ENCODE measurements around the gene CLDN6.

The CLDN6 gene

GRCh38 chr16:3008690-3009037 is 9.3 kb downstream of the CLDN6 start:
- Mint-ChIP-seq H3K27me3 (peaks cover 90% of the 10 kb centered on the region), H3K4me3 (no peak overlapping the region), H3K27ac (no peak overlapping the region), H3K4me1 (peaks cover 40% of the 10 kb centered on the region), H3K9me3 (no peaks in the 10 kb centered on the region), H3K36me3 (no peaks in the 10 kb centered on the region)
- no peak for DNase-seq
- CTCF ChIA-PET = interaction anchor here (17.3 kb wide), 1 partner anchor 18 kb away, joined by 300 read pairs; the partner anchor contains the start of genes CLDN6, HCFC1R1, THOC6 and TNFRSF12A

- no peaks in the 10 kb centered on the region for H3K36me3 Mint-ChIP-seq
- peak overlapping the region; percentile 60 for H3K27ac Mint-ChIP-seq
- peak overlapping the region; percentile 49 for H3K4me3 Mint-ChIP-seq
- H3K4me1 Mint-ChIP-seq = peaks cover 40% of the 10 kb centered on the region
- DNase-seq = peak; percentile 46
- peaks cover 86% of the 10 kb centered on the region for H3K27me3 Mint-ChIP-seq
- H3K9me3 Mint-ChIP-seq = no peaks in the 10 kb centered on the region
- CTCF ChIA-PET = interaction anchor here (1.4 to 17.3 kb wide), 4 partner anchors 19 to 155 kb away, joined by 3 to 300 read pairs (median 4); partner anchors contain the start of genes CLDN6, HCFC1R1, PKMYT1 and THOC6
Observed at GRCh38 chr16:3007957-3008689, 9.9 kb downstream of the CLDN6 start.

- Mint-ChIP-seq H3K4me3 (no peak overlapping the region), H3K9me3 (no peaks in the 10 kb centered on the region), H3K27me3 (peaks cover 82% of the 10 kb centered on the region), H3K27ac (peak overlapping the region; percentile 60), H3K36me3 (no peaks in the 10 kb centered on the region), H3K4me1 (peaks cover 40% of the 10 kb centered on the region)
- DNase-seq = no peak
- CTCF ChIA-PET = interaction anchor here (1.0 to 17.3 kb wide), 5 partner anchors 19 to 156 kb away, joined by 3 to 300 read pairs (median 3); partner anchors contain the start of genes CLDN6, HCFC1R1, PKMYT1 and THOC6
Observed at GRCh38 chr16:3007059-3007956, 10.7 kb downstream of the CLDN6 start.

GRCh38 chr16:3004781-3005284 is 13.2 kb downstream of the CLDN6 start:
- CTCF ChIA-PET = interaction anchor here (17.3 kb wide), 1 partner anchor 22 kb away, joined by 300 read pairs; the partner anchor contains the start of genes CLDN6, HCFC1R1, THOC6 and TNFRSF12A
- H3K4me3 Mint-ChIP-seq = peak overlapping the region; percentile 77
- no peaks in the 10 kb centered on the region for H3K36me3 Mint-ChIP-seq

GRCh38 chr16:3004319-3004718 is 13.7 kb downstream of the CLDN6 start:
- H3K27me3 Mint-ChIP-seq = peaks cover 71% of the 10 kb centered on the region
- DNase-seq = peak; percentile 46
- CTCF ChIA-PET = interaction anchor here (0.7 to 17.3 kb wide), 8 partner anchors 10 to 116 kb away, joined by 3 to 300 read pairs (median 4); partner anchors contain the start of genes CLDN6, HCFC1R1, PAQR4 and THOC6
- H3K4me3 Mint-ChIP-seq = no peak overlapping the region
- H3K27ac Mint-ChIP-seq = no peak overlapping the region
- no peaks in the 10 kb centered on the region for H3K9me3 Mint-ChIP-seq
- peaks cover 37% of the 10 kb centered on the region for H3K4me1 Mint-ChIP-seq
- H3K36me3 Mint-ChIP-seq = no peaks in the 10 kb centered on the region

More at GRCh38 chr16:3004781-3005284, 13.2 kb downstream of the CLDN6 start:
- peak; percentile 42 for DNase-seq
- H3K4me1 Mint-ChIP-seq = peaks cover 40% of the 10 kb centered on the region
- H3K27ac Mint-ChIP-seq = no peak overlapping the region
- no peaks in the 10 kb centered on the region for H3K9me3 Mint-ChIP-seq
- peaks cover 71% of the 10 kb centered on the region for H3K27me3 Mint-ChIP-seq

GRCh38 chr16:3003582-3004270 is 14.3 kb downstream of the CLDN6 start:
- Mint-ChIP-seq H3K36me3 (no peaks in the 10 kb centered on the region), H3K27ac (peak overlapping the region; percentile 72), H3K27me3 (peaks cover 71% of the 10 kb centered on the region), H3K4me1 (peaks cover 35% of the 10 kb centered on the region), H3K9me3 (no peaks in the 10 kb centered on the region), H3K4me3 (peak overlapping the region; percentile 73)
- DNase-seq = peak; percentile 99
- CTCF ChIA-PET = interaction anchor here (0.7 to 17.3 kb wide), 8 partner anchors 11 to 115 kb away, joined by 3 to 300 read pairs (median 4); partner anchors contain the start of genes CLDN6, HCFC1R1, PAQR4 and THOC6

- no peaks in the 10 kb centered on the region for H3K36me3 Mint-ChIP-seq
- H3K9me3 Mint-ChIP-seq = no peaks in the 10 kb centered on the region
- DNase-seq = no peak
- H3K27me3 Mint-ChIP-seq = peaks cover 71% of the 10 kb centered on the region
- H3K4me3 Mint-ChIP-seq = no peak overlapping the region
- no peak overlapping the region for H3K27ac Mint-ChIP-seq
- peaks cover 11% of the 10 kb centered on the region for H3K4me1 Mint-ChIP-seq
- CTCF ChIA-PET = interaction anchor here (0.6 to 17.3 kb wide), 3 partner anchors 26 to 45 kb away, joined by 3 to 300 read pairs (median 3); partner anchors contain the start of genes CLDN6, HCFC1R1, THOC6 and TNFRSF12A
Observed at GRCh38 chr16:3001316-3001715, 16.7 kb downstream of the CLDN6 start.

GRCh38 chr16:3000540-3000939 is 17.4 kb downstream of the CLDN6 start:
- Mint-ChIP-seq H3K4me3 (no peak overlapping the region), H3K4me1 (peaks cover 6% of the 10 kb centered on the region), H3K9me3 (no peaks in the 10 kb centered on the region), H3K36me3 (no peaks in the 10 kb centered on the region), H3K27ac (no peak overlapping the region), H3K27me3 (peaks cover 69% of the 10 kb centered on the region)
- CTCF ChIA-PET = interaction anchor here (0.6 to 17.3 kb wide), 2 partner anchors 26 to 36 kb away, joined by 3 to 300 read pairs; partner anchors contain the start of genes CLDN6, HCFC1R1, THOC6 and TNFRSF12A
- no peak for DNase-seq

GRCh38 chr16:2999929-3000328 is 18.1 kb downstream of the CLDN6 start:
- H3K36me3 Mint-ChIP-seq = no peaks in the 10 kb centered on the region
- H3K27ac Mint-ChIP-seq = no peak overlapping the region
- CTCF ChIA-PET = interaction anchor here (17.3 kb wide), 1 partner anchor 27 kb away, joined by 300 read pairs; the partner anchor contains the start of genes CLDN6, HCFC1R1, THOC6 and TNFRSF12A
- peaks cover 5% of the 10 kb centered on the region for H3K4me1 Mint-ChIP-seq
- no peaks in the 10 kb centered on the region for H3K9me3 Mint-ChIP-seq
- no peak for DNase-seq
- peaks cover 66% of the 10 kb centered on the region for H3K27me3 Mint-ChIP-seq
- no peak overlapping the region for H3K4me3 Mint-ChIP-seq

GRCh38 chr16:2996298-2996697 is 21.7 kb downstream of the CLDN6 start:
- Mint-ChIP-seq H3K27me3 (peaks cover 72% of the 10 kb centered on the region), H3K27ac (no peak overlapping the region), H3K9me3 (no peaks in the 10 kb centered on the region), H3K4me1 (no peaks in the 10 kb centered on the region), H3K4me3 (no peak overlapping the region), H3K36me3 (no peaks in the 10 kb centered on the region)
- no peak for DNase-seq
- CTCF ChIA-PET = interaction anchor here (17.3 kb wide), 1 partner anchor 31 kb away, joined by 300 read pairs; the partner anchor contains the start of genes CLDN6, HCFC1R1, THOC6 and TNFRSF12A

- H3K4me1 Mint-ChIP-seq = no peaks in the 10 kb centered on the region
- CTCF ChIA-PET = interaction anchor here (1.2 kb wide), 1 partner anchor 35 kb away, joined by 3 read pairs; no protein-coding TSS in a partner anchor
- no peaks in the 10 kb centered on the region for H3K9me3 Mint-ChIP-seq
- H3K4me3 Mint-ChIP-seq = no peak overlapping the region
- H3K36me3 Mint-ChIP-seq = no peaks in the 10 kb centered on the region
- DNase-seq = no peak
- H3K27me3 Mint-ChIP-seq = peaks cover 73% of the 10 kb centered on the region
- no peak overlapping the region for H3K27ac Mint-ChIP-seq
Observed at GRCh38 chr16:2992383-2993081, 25.5 kb downstream of the CLDN6 start.

GRCh38 chr16:2991566-2992261 is 26.3 kb downstream of the CLDN6 start:
- Mint-ChIP-seq H3K36me3 (no peaks in the 10 kb centered on the region), H3K9me3 (no peaks in the 10 kb centered on the region), H3K4me1 (no peaks in the 10 kb centered on the region), H3K27me3 (peaks cover 69% of the 10 kb centered on the region), H3K27ac (no peak overlapping the region), H3K4me3 (no peak overlapping the region)
- DNase-seq = no peak
- CTCF ChIA-PET = interaction anchor here (1.2 kb wide), 1 partner anchor 36 kb away, joined by 3 read pairs; no protein-coding TSS in a partner anchor

Data from activated naive CD4-positive, alpha-beta T cell treated with anti-CD3 and anti-CD28 coated beads, Interleukin-2, amount 10 ng/mL, durations not matched to agents 7 days and 5 days (primary cell).